Stimulated activated CD8-positive, alpha-beta memory T cell treated with anti-CD3 and anti-CD28 coated beads, Interleukin-7, amount 100 ng/mL, for 48 hours (primary cell): ENCODE measurements around the gene FGF3.

Experiments
- DNase-seq, 2 donors: peaks; one replicate each; pipeline ENCODE4 v3.0.0-alpha.2; 2020; ENCODE audit warnings: low read depth in 1 of 2; ENCODE audit errors: extremely low read depth in 1 of 2

FGF3 gene

GRCh38 chr11:69825037-69825834, 6.0 kb upstream of the FGF3 start:
- DNase-seq = no peak

DNA sequence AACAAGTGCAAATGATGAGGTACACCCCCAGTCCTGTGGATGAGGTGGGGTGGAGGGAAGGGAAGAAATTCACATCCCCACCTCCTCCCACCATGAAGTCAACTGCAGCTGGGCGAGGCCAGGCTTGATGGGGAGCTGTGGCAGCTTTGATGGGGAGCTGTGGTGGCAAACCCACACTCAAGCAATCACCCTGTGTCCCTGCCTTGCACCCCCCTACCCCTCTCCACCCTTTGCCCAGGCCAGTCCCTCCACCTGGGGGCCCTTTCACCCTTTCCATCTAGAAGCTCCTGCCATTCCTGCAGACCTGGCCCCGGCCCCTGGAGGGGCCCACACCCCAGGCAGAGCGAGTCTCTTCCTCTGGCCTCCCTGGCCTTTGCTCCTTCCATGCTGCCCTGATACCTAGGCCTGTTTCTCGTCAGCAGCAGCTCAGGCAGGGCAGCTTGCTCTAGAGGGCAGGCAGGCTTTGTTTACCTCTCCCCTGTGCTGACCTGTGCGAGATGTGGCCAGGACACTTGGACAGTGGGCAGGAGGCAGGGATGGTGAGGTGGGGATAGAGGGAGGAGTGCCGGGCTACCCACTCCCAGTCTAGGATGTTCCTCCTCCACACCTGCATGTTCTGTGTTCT, 4.5 kb upstream of the FGF3 start:
- no peak for DNase-seq

- DNase-seq = no peak
Observed at GRCh38 chr11:69822676-69823494, 3.7 kb upstream of the FGF3 start.

GRCh38 chr11:69821511-69822040, 2.4 kb upstream of the FGF3 start:
- no peak for DNase-seq

DNA sequence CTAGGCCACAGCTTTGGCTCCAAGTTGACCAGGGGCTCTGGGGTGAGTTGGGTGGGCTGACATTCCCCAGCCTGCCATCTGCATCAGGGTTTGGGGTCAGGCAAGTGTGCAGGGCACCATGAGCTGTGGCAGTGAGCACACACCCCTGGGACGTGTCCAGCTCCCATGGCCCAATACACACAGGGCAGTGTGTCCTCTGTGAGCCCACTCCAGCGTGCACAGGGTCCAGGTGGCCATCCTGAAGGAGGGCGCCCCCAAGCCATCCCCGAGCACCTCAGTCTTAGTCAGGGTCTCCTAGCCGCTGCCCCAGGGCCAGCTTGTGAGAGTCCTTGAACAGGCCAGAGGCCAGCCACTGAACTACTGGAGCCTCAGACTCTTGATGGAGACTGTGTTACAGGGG, 1.2 kb upstream of the FGF3 start:
- no peak for DNase-seq

DNA sequence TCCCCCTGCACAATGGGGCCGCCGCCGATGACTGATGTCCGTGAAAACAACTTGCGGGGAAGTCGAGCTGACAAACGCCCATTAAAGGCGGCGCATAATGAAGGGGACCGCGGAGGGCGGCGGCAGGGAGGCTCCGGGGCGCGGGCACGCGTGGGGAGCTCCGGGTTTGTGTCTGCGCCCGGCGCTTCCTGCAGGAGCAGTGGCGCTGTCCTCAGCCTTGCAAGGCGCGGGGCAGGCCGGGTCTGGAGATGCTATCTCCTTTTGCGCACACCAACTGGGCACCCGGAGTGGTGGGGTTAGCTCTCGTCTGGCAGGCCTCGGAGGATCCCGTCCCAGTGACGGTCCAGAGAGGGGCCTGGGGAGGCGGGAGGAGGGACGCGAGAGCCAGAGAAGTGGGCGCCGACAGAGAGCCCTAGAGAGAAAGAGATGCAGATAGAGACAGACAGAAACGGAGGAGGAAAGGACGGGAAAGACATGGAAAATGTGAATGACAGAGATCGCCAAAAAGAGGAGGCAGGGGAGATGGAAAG, 390 bp upstream of the FGF3 start:
- no peak for DNase-seq

DNA sequence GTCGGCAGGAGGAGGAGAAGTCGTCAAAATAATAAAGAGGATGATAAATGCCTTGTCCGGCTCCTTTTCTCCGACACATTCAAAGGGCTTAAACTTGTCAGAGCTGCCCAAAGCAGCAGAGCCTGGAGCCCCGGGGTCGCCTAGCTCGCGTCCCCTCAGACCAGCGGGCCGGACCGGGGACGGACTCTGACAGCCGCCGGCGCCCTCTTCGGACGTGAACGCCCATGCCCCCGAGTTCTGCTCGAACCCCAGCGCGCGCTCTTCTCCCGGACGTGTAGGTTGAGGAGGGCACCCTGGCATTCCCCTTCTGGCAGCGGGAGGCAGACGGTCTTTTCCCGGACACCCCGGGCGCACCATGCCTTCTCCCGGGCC, 999 bp downstream of the FGF3 start:
- no peak for DNase-seq

- DNase-seq = no peak
Observed at GRCh38 chr11:69817265-69818230, 1.7 kb downstream of the FGF3 start.

DNA sequence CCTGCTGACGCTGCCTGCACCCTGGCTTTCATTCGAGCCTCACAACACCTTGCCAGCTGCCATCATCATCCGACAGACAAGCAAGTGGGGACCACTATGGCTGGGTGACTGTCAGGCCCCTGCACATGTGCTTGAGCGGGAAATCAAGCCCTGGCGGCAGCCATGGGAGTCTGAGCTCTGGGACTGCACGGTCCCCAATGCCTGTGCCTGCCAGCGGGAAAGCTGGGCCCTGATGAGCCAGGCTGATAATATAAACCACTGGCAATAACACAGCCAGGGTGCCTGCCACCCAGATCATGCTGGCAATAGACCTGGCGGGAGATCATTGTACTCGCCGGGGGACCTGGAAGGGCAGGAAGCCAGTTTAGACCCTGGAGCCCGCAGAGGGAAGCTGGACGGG, 2.5 kb downstream of the FGF3 start:
- DNase-seq = no peak

GRCh38 chr11:69815973-69816372, 3.2 kb downstream of the FGF3 start:
- DNase-seq = no peak

GRCh38 chr11:69814902-69815301, 4.3 kb downstream of the FGF3 start:
- no peak for DNase-seq

DNA sequence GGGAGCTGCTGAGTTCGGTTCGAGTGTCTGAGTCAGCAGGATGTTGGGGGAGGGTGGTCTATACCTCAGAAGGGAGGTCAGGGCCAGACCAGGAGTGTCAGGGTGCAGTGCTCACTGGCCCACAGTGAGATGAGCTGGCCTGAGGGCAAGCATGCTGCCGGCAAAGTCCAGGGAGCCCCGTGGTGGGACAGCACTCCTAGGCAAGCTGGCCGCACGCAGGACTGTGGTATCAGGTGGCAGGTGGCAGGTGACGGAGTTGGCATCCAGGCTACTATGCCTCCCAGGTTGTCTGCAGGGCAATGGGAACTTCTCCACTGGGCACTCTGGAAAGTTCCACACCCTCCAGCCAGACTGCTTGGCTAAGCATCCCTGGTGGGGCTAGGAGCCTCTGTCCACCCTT, 4.8 kb downstream of the FGF3 start:
- no peak for DNase-seq

DNA sequence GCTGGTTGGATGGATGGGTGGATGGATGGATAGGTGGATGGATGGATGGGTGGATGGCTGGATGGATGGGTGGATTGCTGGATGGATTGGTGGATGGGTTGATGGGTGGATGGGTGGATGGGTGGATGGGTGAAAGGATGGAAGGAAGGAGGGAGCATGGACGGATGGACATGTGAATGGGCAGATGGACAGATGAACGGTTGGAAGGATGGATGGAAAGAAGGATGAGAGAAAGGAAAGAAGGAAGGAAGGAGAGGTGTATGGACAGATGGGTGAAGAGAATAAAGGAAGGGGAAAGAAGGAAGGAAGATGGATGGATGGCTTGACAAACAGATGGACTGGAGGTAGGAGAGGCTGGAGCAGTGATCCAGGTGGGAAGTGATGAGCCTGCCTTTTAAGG, 5.4 kb downstream of the FGF3 start:
- no peak for DNase-seq

DNA sequence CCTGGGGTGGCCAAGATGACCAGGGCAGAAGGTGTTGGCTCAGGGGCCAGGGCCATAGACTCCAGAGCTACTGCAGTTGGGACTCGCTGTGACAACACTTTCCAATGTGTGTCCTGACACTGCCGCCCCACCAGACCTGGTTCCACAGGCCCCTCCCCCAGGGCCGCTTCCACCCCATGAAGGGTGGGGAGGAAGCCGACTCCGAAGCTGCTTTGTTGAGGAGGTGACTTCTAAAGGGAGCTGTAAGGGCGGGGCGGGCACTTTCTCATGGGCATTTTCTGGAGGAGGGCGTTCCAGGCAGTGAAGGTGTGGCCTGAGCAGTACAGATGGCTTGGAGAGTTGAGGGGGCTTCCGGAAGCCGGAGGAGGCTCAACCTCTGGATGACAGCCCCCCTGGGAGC, 6.3 kb downstream of the FGF3 start:
- no peak for DNase-seq

GRCh38 chr11:69812256-69812655, 7.0 kb downstream of the FGF3 start:
- no peak for DNase-seq

GRCh38 chr11:69811431-69811830, 7.8 kb downstream of the FGF3 start:
- DNase-seq = no peak

GRCh38 chr11:69810289-69811118, 8.7 kb downstream of the FGF3 start:
- no peak for DNase-seq

- no peak for DNase-seq
Observed at GRCh38 chr11:69808667-69809086, 10.5 kb downstream of the FGF3 start.

GRCh38 chr11:69807106-69807815, 12.0 kb downstream of the FGF3 start:
- no peak for DNase-seq
